ENCODE measurements around the gene HBA2.
"Not testable (repeated sequence)": the region's sequence is repeated elsewhere in the genome, so short reads cannot be mapped to it uniquely, and the experiment has no call there.

The HBA2 gene

DNA sequence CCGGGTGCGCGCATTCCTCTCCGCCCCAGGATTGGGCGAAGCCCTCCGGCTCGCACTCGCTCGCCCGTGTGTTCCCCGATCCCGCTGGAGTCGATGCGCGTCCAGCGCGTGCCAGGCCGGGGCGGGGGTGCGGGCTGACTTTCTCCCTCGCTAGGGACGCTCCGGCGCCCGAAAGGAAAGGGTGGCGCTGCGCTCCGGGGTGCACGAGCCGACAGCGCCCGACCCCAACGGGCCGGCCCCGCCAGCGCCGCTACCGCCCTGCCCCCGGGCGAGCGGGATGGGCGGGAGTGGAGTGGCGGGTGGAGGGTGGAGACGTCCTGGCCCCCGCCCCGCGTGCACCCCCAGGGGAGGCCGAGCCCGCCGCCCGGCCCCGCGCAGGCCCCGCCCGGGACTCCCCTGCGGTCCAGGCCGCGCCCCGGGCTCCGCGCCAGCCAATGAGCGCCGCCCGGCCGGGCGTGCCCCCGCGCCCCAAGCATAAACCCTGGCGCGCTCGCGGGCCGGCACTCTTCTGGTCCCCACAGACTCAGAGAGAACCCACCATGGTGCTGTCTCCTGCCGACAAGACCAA, at the start of gene HBA2:
TSS of gene HBA2 (plus strand) at position 503 of the 568 bp plus-strand sequence. CDS start at position 540, 37 bp downstream.
- H3K9ac ChIP-seq (ENCODE audit: low read depth, low read length); H3K36me3 ChIP-seq (ENCODE audit: insufficient read depth, low read length); H3K9me3 ChIP-seq (ENCODE audit: control insufficient read depth, insufficient read depth, low read length); H3K4me1 ChIP-seq (ENCODE audit: insufficient read depth, low read length): not testable (repeated sequence)

DNA sequence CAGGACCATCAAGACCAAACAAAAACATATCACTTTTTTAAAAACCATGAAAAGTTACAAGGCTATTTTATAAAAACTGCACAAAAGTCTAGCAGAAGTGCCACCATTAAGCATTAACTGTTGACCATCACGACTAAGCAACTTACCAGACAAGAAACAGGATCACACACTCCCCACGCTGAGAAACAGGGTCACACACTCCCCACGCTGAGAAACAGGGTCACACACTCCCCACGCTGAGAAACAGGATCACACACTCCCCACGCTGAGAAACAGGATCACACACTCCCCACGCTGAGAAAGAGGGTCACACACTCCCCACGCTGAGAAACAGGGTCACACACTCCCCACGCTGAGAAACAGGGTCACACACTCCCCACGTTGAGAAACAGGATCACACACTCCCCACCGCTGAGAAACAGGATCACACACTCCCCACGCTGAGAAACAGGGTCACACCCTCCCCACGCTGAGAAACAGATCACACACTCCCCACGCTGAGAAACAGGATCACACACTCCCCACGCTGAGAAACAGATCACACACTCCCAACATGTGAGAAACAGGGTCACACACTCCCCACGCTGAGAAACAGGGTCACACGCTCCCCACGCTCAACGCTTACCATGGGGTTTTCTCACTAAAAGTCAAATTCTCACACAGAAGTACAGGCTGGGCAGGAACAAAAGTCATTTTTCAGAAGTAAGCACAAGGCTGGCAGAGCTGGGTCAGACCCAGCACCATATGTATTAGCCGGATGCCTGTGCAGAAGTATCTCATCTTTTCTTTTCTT, 48.9 kb upstream of the HBA2 start:
- not testable (repeated sequence) for H3K9ac ChIP-seq (ENCODE audit: low read depth, low read length); H3K36me3 ChIP-seq (ENCODE audit: insufficient read depth, low read length); H3K4me1 ChIP-seq (ENCODE audit: insufficient read depth, low read length); H3K9me3 ChIP-seq (ENCODE audit: control insufficient read depth, insufficient read depth, low read length)

DNA sequence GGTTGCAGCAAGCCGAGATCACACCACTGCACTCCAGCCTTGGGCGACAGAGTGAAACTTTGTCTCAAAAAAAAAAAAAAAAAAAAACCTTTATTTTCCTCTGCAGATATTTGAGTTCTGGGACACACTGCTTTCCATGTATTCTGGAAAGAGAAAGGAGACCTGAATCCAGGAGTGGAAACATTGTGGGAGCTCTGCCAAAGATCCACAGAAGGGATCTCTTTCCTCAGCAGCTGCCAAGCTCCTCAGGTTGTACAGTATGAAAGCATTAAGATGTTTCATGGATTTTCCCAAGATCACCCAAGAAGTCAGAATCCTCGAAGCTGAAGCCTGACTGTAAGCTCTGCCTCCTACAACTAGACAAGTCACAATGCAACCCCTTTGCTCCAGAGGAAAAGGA, 47.7 kb upstream of the HBA2 start:
- no peak overlapping the region for H3K9ac ChIP-seq (ENCODE audit: low read depth, low read length)
- no peaks in the 10 kb centered on the region for H3K9me3 ChIP-seq (ENCODE audit: control insufficient read depth, insufficient read depth, low read length)
- no peaks in the 10 kb centered on the region for H3K4me1 ChIP-seq (ENCODE audit: insufficient read depth, low read length)
- no peaks in the 10 kb centered on the region for H3K36me3 ChIP-seq (ENCODE audit: insufficient read depth, low read length)

DNA sequence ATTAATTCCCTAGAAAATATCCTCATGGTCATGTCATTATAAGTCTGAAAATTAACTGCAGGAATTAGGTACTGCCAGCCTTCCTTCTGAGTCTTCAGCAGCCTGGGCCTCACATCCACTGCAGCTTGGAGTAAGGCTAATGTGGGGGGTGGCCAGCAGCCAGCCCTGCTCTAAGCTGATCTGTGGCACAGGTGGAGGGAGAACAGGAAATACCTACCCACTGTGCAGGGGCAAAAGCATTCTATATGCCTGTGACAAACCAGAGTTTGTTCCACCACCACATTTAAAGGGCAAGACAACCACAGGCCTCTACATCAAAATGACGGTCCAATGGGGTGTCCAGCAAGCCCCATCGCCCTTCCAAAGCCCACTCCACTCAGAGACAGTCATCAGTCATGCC, 43.6 kb upstream of the HBA2 start:
- Histone ChIP-seq H3K4me1 (ENCODE audit: insufficient read depth, low read length) (no peaks in the 10 kb centered on the region), H3K9ac (ENCODE audit: low read depth, low read length) (no peak overlapping the region), H3K36me3 (ENCODE audit: insufficient read depth, low read length) (no peaks in the 10 kb centered on the region), H3K9me3 (ENCODE audit: control insufficient read depth, insufficient read depth, low read length) (no peaks in the 10 kb centered on the region)

DNA sequence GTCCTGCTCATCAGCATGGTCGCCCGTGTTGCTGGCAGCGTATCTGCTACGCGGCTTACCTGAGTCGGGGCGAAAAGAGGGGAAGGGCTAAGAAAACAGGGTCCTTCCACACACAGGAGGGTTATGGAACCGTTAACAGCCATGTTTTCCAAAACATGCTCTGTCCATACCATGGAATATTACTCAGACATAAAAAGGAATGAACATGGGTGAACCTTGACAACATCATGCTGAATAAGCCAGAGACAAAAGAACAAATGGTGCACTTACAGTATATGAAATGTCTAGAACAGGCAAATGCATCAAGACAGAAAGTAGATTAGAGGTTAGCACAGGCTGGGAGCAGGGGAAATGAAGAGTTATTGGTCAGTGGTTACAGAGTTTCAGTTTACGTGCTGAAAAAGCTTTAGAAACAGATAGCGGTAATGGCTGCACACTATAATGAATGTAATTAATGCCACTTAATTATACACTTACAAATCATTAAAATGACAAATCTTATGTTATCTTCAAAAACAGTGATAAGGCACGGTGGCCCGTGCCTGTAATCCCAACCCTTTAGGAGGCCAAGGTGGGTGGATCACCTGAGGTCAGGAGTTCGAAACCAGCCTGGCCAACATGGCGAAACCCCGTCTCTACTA, 42.0 kb upstream of the HBA2 start:
- Histone ChIP-seq H3K9ac (ENCODE audit: low read depth, low read length) (no peak overlapping the region), H3K4me1 (ENCODE audit: insufficient read depth, low read length) (no peaks in the 10 kb centered on the region), H3K36me3 (ENCODE audit: insufficient read depth, low read length) (no peaks in the 10 kb centered on the region), H3K9me3 (ENCODE audit: control insufficient read depth, insufficient read depth, low read length) (no peaks in the 10 kb centered on the region)

DNA sequence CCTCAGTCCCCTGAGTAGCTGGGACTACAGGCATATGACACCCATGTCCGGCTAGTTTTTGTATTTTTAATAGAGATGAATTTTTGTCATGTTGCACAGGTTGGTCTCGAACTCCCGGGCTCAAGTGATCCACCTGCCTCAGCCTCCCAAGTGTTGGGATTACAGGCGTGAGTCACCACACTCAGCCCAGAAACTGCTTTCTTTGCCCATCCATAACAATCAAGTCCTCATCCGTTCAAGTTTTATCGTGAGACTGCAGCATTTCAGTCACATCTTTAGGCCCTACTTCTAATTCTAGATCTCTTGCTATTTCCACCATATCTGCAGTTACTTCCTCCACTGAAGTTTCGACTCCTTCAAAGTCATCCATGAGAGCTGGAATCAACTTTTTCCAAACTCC, 40.6 kb upstream of the HBA2 start:
- Histone ChIP-seq H3K9ac (ENCODE audit: low read depth, low read length) (no peak overlapping the region), H3K9me3 (ENCODE audit: control insufficient read depth, insufficient read depth, low read length) (no peaks in the 10 kb centered on the region), H3K36me3 (ENCODE audit: insufficient read depth, low read length) (no peaks in the 10 kb centered on the region), H3K4me1 (ENCODE audit: insufficient read depth, low read length) (no peaks in the 10 kb centered on the region)

DNA sequence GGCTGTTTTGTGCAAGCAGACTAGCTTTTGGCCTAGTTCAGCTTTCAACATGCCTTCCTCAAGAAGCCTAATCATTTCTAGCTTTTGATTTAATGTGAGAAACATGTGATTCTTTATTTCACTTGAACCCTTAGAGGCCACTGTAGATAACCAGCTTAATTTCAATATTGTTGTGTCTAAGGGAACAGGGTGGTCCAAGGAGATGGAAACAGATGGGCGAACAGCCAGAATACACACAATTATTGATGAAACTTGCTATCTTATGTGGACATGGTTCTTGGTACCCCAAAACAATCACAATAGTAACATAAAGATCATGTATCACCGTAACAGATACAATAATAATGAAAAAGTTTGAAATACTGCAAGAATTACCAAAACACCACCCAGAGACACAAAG, 39.0 kb upstream of the HBA2 start:
- H3K9ac ChIP-seq (ENCODE audit: low read depth, low read length), result no peak overlapping the region
- H3K9me3 ChIP-seq (ENCODE audit: control insufficient read depth, insufficient read depth, low read length), result no peaks in the 10 kb centered on the region
- no peaks in the 10 kb centered on the region for H3K4me1 ChIP-seq (ENCODE audit: insufficient read depth, low read length)
- H3K36me3 ChIP-seq (ENCODE audit: insufficient read depth, low read length), result no peaks in the 10 kb centered on the region

DNA sequence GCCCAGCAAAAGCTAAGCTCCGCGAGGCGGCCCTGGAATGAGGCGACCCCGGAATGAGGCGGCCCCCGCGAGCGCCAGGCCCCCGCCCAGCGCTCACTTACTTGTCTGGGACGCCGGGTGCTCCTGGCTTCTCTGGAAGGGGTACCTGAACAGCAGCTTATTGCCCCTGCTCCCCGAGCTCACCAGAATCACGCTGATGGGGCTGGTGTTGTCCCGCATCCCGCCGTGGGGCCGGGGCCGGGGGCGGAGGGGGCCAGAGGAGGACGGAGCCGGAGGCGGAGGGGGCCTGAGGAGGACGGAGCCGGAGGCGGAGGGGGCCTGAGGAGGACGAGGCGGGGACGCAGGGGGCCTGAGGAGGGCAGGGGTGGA, 34.6 kb upstream of the HBA2 start:
- Histone ChIP-seq H3K4me1 (ENCODE audit: insufficient read depth, low read length) (no peaks in the 10 kb centered on the region), H3K9ac (ENCODE audit: low read depth, low read length) (peak overlapping the region; percentile 87), H3K36me3 (ENCODE audit: insufficient read depth, low read length) (no peaks in the 10 kb centered on the region), H3K9me3 (ENCODE audit: control insufficient read depth, insufficient read depth, low read length) (no peaks in the 10 kb centered on the region)

DNA sequence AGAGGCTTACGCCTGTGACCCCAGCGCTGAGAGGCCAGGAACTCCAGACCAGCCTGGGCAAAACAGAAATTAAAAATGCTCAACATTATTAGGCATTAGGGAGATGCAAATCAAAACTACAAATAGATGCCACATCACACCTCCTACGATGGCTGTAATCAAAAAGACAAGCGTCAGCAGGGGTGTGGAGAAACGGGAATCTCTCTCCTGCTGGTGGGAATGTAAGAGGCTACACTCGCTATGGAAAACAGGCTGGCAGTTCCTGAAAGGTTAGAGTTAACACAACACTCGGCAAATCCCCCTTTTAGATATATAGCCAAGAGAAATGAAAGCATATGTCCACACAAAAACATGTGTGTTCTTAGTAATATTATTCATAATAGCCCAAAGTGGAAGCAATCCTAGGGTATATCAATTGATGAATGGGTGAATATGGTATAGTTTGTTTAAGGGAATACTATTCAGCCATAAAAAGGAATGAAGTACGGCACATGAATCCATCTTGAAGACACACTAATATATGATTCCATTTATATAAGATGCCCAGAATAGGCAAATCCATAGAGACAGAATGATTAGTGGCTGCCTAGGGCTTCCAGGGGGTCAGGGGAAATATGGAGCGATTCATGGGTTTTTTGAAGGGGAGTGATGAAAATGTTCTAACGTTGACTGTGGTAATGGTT, 32.4 kb upstream of the HBA2 start:
- Histone ChIP-seq H3K9me3 (ENCODE audit: control insufficient read depth, insufficient read depth, low read length) (no peaks in the 10 kb centered on the region), H3K4me1 (ENCODE audit: insufficient read depth, low read length) (no peaks in the 10 kb centered on the region), H3K9ac (ENCODE audit: low read depth, low read length) (no peak overlapping the region), H3K36me3 (ENCODE audit: insufficient read depth, low read length) (no peaks in the 10 kb centered on the region)

DNA sequence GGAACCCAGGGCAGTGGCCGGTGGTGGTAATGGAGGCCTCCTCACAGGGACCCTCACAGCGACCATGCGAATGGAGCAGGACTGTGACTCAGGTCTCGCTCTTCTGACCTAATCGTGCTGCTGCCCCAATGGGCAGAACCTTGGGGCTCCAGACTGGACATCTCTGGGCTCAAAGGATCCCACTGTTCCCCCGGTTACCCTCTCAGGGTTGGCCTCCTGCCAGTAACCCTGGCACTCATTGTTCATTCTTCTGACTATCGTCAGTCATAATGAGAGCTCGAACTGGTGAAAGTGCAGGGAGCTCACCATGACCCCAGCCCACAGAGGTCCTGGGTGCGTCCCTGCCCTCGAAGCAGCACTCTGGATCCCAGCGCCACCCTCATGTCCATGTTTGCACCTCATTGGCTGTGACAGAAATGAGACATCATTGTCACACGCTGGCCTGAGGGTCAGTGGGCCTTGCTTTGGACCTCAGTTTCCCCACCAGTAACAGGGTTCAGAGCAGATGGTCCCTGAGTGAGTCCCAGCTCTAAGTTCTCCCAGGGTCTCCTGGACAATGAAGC, 30.2 kb upstream of the HBA2 start:
- Histone ChIP-seq H3K9me3 (ENCODE audit: control insufficient read depth, insufficient read depth, low read length) (no peaks in the 10 kb centered on the region), H3K9ac (ENCODE audit: low read depth, low read length) (no peak overlapping the region), H3K4me1 (ENCODE audit: insufficient read depth, low read length) (no peaks in the 10 kb centered on the region), H3K36me3 (ENCODE audit: insufficient read depth, low read length) (no peaks in the 10 kb centered on the region)

DNA sequence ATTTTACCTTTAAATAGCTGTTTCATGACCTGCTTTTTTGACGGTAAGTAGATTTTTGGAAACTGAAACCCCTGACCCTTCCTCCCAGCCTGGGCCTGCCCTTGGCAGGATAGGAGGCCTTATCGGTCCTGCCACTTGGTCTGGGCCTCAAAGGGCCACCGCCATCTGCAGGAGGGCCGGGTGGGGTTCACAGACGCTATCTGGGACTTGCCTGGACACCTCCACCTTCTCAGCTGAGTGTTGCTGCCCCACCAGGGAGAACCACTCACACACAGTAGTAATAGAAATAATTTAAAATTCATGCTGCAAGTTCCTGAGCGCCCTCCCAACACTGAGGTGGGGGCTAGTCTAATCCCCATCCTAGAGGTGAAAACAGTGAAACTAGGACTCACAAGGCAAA, 29.6 kb upstream of the HBA2 start:
- Histone ChIP-seq H3K9me3 (ENCODE audit: control insufficient read depth, insufficient read depth, low read length) (no peaks in the 10 kb centered on the region), H3K4me1 (ENCODE audit: insufficient read depth, low read length) (no peaks in the 10 kb centered on the region), H3K36me3 (ENCODE audit: insufficient read depth, low read length) (no peaks in the 10 kb centered on the region), H3K9ac (ENCODE audit: low read depth, low read length) (no peak overlapping the region)

DNA sequence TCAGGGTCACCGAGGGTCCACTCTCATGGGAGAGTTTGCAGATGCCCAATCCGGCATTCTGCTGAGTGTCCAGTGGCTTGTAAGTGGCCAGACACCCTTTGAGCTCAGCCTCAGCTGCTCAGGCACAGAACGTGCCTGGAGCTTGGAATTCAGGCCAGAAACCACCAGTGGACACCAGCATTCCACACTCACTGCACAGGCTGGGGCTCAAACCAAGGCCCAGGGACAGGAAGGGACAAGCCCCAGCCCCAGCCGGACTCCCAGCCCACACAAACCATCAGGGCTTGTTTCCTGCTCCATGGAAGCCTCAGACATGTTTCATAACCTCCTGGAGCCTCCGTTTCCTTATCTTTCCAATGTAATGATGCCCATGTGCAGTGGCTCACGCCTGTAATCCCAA, 29.2 kb upstream of the HBA2 start:
- H3K9ac ChIP-seq (ENCODE audit: low read depth, low read length), result no peak overlapping the region
- H3K4me1 ChIP-seq (ENCODE audit: insufficient read depth, low read length), result no peaks in the 10 kb centered on the region
- no peaks in the 10 kb centered on the region for H3K36me3 ChIP-seq (ENCODE audit: insufficient read depth, low read length)
- no peaks in the 10 kb centered on the region for H3K9me3 ChIP-seq (ENCODE audit: control insufficient read depth, insufficient read depth, low read length)

DNA sequence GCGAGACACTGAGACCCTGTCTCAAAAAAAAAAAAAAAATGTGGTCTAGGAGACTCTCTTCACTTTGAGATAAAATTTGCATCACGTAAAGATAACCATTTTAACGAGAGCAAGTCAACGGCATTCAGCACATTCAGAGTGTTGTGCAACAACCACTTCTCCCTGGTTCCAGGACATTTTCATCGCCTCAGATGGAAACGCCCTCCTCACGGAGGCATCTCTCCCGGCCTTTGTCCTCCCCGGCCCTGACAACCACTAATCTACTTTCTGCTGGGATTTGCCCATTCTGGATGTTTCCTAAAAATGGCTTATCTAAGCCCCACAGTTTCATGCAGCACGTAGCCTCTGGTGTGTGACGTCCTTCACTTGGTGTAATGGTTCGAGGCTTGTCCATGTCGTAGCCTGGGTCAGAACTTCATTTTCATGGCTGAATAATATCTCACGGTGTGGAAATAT, 27.9 kb upstream of the HBA2 start:
- H3K9me3 ChIP-seq (ENCODE audit: control insufficient read depth, insufficient read depth, low read length), result no peaks in the 10 kb centered on the region
- no peaks in the 10 kb centered on the region for H3K36me3 ChIP-seq (ENCODE audit: insufficient read depth, low read length)
- no peak overlapping the region for H3K9ac ChIP-seq (ENCODE audit: low read depth, low read length)

DNA sequence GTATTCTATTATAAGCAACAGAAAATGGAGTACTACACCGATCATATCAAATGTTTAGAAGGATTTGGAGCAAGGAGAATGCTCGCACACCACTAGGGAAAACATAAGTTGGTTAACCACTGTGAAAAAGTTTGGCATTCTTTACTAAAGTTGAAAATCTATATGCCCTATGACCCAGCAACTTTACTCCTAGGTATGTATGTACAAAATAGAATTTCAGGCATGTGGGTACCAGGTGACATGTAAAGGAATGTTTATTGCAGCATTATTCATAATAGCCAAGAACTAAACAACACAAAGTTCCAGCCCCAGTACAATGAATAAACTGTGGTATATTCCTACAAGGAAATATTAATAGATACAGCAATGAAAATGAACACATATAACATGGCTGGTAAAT, 26.0 kb upstream of the HBA2 start:
- no peaks in the 10 kb centered on the region for H3K36me3 ChIP-seq (ENCODE audit: insufficient read depth, low read length)
- no peaks in the 10 kb centered on the region for H3K9me3 ChIP-seq (ENCODE audit: control insufficient read depth, insufficient read depth, low read length)
- H3K9ac ChIP-seq (ENCODE audit: low read depth, low read length), result no peak overlapping the region
- H3K4me1 ChIP-seq (ENCODE audit: insufficient read depth, low read length), result no peaks in the 10 kb centered on the region

More for the DNA sequence above, 27.9 kb upstream of the HBA2 start:
- H3K4me1 ChIP-seq (ENCODE audit: insufficient read depth, low read length), result no peaks in the 10 kb centered on the region

All from ES-I3 (cell line).